GM21723 (cell line): ENCODE data around the gene IDH3B.
"Not testable (repeated sequence)": the region's sequence is repeated elsewhere in the genome, so short reads cannot be mapped to it uniquely, and the experiment has no call there.

Experiments
- ATAC-seq: cut with Tn5 transposase; IDR thresholded peaks from one replicate; pipeline ENCODE4 v1.9.1; 2021; ENCODE audit warnings: mild to moderate bottlenecking, moderate library complexity; ENCODE audit not compliant: unreplicated experiment

Gene IDH3B

GRCh38 chr20:2663887-2664719, at the start of gene IDH3B:
IDH3B (minus strand) TSS chr20:2664216; CDS start chr20:2664188, 28 bp downstream.
- peak; percentile 82 for ATAC-seq

DNA sequence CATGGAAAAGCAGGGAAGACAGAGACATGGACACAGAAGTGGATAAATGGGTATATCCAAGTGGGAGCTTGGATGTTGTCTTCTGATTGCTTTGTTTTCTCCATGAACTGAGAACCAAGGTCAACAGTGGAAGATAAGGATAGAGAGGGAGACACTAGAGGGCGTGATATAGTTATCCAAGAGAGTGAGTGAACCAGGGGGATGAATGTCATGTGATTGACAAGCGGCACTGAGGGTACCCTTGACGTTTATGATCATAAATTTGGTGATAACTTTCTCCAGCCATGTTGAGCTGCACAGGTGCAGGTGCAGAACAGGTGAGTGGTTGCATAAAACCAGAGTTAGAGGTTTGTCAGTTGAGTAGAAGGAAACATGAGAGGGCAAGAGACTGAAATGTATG, 49.3 kb upstream of the IDH3B start:
- ATAC-seq = no peak

GRCh38 chr20:2709205-2709981, 45.4 kb upstream of the IDH3B start:
- no peak for ATAC-seq

GRCh38 chr20:2708665-2709064, 44.6 kb upstream of the IDH3B start:
- ATAC-seq = no peak

GRCh38 chr20:2708073-2708415, 44.0 kb upstream of the IDH3B start:
- ATAC-seq = no peak

DNA sequence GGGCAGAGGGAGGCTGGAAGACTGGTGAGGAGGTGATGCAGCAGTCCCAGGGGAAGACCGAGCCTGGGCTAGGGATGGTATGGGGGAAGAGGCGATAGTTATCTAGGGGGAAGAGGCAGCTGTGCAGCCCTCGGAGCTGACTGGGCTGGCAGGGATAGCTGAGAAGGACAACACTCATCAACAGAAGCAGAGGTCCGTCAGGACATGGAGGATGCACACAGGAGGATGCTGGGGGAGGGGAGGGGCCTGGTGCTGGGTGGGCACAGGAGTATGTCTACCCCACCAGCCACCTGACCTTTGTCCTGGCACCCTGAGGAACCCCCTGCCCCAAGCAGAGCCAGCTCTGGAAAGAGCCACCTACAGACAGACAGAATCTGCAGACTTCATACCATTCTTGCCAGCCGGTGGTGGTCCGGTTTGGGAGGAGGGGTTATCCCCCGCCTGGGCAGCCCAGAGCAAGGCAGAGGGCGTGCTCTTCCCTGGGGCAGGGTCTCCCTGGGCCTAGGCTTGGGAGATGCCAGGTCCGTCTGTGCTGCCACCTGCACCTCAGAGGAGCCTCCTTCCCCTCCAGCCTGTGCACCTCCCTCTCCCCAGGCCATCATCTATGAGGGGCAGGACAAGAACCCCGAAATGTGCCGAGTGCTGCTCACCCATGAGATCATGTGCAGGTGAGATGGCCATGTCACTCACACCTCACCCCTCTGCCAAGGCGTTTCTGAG, 43.5 kb upstream of the IDH3B start:
- no peak for ATAC-seq

DNA sequence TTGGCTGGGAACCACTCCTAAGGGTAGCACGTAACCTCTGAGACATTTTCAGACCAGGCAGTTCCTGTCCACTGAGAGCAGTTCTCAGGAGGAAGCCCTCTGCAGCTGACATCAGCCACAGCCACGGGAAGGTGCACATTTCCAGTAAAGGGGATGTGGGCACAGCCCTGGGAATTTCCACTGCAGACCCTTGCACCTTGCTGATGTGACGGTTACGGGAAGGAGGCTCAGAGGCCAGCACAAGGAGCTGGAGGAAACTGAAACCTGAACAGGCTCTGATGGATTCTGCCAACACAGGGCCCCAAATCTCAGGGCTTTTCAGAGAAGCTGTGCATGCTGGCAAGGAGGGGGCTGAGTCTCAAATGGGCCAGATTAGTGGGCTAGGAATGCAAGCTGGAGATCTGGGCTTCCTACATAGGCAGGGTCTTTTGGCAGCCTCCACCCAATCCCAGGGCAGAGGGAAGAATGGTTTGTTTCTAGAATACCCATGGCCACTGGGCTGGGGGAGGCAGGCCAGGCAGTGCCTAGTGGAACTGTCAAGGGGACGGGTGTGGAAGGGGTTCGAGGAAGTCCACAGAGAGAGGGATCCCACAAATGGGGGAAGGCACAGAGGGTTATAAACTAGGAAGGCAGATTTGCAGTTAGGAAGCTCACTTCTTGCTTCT, 42.8 kb upstream of the IDH3B start:
- ATAC-seq = no peak

DNA sequence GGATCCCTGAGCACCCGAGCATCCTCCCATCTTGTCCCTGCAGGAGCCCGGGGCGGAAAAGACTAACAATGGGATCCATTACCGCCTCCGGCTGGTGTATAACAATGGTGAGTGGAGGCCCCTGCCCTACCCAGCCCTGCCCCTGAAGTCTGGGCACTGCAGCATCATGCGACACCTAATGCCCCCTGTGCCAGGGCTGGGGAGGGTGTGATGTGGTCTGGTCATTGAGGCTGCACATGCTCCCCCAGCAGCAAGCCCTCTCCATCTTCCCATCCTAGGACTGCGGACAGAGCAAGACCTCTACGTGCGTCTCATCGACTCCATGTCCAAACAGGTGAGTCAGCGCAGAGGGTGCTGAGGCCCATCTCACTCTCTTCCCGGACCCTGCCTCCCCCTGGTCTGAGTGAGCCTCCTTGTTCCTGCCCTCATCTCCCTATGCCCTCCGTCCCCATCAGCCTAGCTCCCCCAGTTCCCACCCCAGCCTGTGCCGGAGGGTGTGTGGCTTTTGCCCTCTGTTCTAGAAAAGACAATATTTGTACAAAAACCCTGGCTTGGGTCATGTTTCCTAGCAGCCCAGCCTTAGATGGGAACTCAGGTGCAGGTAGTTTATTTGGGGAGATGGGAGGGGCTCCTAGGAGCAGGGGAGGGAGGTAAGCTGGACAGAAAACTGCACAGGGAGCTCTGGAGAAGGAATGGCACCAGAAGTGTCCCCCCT, 42.1 kb upstream of the IDH3B start:
- no peak for ATAC-seq

DNA sequence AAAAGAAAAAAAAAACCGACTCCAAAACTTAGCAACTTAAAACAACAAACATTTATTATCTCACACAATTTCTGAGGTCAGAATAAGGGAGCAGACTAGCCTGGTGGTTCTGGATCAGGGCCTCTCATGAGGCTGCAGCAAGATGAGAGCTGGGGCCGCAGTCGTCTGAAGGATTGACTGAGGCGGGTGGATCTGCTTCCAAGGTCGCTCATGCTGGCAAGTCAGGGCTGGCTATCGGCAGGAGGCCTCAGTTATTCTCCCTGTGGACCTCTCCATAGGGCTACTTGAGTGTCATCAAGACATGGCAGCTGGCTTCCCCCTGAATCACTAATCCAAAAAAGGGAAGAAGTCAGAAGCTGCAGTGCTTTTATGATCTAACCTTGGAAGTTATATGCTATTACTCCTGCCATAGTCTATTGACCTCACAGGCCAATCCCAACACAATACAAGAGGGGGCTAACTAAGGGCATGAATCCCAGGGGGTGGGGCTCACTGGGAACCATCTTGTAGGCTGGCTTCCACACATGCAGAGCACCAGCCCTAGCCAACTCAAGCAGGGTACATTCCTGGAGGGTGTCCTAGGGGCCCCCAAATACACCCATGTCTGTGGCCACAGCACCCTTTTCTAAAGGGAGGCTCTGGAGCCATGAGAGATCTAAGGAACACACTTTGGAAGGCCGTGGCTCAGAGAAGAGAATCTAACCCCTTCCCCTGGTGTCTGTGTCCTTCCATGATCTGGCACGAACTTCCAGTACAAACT, 39.9 kb upstream of the IDH3B start:
- ATAC-seq = no peak

DNA sequence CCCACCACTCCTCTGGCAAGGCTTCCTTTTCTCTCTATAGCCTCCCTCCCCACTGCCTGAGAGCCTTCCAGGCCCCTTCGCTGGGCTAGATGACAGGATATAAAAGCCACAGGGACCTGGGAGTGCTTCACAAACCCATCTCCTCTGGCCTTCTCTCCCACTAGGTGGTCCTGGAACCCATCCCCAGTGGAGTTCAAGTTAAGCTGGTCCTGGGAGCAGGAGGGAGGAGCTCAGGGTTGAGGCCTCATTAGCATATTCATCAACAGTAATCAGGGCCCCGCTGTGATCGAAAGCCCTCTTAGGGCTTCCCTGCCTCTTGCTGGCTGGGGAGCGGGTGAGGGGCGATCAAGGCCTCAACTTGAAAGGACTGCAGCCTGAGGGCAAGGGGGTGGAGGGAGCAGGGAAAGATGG, 37.7 kb upstream of the IDH3B start:
- ATAC-seq = no peak

DNA sequence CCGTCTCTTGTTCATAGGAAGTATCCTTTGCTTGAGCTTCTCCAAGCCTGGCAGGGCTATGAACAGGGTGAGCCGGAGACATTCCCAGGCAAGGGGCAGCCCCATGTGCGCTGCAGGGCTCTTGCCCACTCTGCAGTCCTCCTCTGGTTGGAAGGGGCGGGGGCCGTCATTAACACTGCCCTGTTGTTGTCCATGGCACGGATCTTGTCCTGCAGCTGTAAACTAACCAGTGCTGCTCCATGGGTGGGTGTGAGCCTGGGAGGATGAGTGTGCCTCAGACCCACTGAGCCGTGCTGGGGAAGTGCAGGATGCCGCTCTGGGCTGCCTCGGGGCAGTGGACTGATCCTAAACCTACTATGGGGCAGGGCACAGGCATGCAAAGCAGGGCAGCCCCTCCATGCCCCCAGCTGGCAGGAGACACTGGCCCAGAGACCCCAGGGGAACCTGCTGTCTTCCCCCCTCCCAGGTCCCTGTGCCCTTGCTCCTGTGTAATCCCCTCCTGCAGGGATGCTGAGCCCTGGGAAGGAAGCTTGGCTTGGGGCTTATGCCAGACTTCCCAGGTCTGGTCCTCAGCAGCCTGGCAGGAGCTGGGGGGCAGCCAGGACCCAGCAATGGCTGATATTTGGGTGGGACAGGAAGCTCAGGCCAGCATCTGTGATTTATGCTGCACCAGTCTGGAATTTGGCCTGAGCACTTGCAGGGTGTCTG, 37.1 kb upstream of the IDH3B start:
- ATAC-seq = no peak

DNA sequence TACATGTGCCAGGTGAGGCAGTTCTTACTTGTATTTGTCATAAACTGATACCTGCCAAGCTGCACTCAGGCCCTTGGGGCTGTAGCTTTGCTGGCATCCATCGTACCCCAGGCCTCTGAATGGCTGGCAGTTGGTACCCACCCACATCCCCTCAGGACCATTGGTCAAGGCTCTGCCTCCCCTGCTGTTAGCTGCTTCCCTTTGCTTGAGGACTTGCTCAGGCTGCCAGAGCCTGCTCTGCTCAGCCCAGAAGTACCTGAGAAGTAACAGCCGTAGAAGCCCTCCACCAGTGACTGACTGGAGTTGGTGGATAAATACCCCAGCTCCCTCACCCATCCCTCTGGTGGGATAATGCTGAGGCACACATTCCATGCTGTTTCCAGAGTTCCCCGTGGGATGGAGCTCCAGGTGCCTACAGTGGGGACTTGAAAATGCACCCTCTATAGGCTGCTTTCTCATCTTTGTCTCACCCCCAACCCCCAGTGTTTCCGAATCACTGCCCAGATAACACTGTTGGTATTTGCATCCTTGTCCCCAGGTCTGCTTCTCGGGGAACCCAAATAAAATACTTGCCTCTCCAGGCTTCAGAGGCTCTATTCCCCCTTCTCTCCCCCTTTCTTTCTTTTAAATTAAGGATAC, 35.9 kb upstream of the IDH3B start:
- no peak for ATAC-seq

- ATAC-seq = no peak
Measured at GRCh38 chr20:2698912-2699311, 34.9 kb upstream of the IDH3B start.

GRCh38 chr20:2698186-2698817, 34.3 kb upstream of the IDH3B start:
- ATAC-seq = no peak

- no peak for ATAC-seq
Measured at GRCh38 chr20:2697768-2698167, 33.8 kb upstream of the IDH3B start.

- ATAC-seq = no peak
Measured at GRCh38 chr20:2696646-2697045, 32.6 kb upstream of the IDH3B start.

- not testable (repeated sequence) for ATAC-seq
Measured at GRCh38 chr20:2695984-2696525, 32.0 kb upstream of the IDH3B start.
